Hepatocyte (in vitro differentiated cells): ENCODE measurements around the gene DIPK1A.

ENCODE experiments used
- EZH2 ChIP-seq: fragments of 200-600 bp; sonication (generic); IDR thresholded peaks from 2 replicates; pipeline ENCODE4 v1.6.1; 2016; ENCODE audit warnings: antibody characterized with exemption, mild to moderate bottlenecking, borderline replicate concordance
- TF ChIP-seq, protein P1 (sequence below): fragments of 200-600 bp; sonication (generic); IDR thresholded peaks from 2 replicates; pipeline ENCODE4 v1.5.1; 2016; ENCODE audit warnings: antibody characterized with exemption, mild to moderate bottlenecking; ENCODE audit not compliant: poor library complexity

DNA sequence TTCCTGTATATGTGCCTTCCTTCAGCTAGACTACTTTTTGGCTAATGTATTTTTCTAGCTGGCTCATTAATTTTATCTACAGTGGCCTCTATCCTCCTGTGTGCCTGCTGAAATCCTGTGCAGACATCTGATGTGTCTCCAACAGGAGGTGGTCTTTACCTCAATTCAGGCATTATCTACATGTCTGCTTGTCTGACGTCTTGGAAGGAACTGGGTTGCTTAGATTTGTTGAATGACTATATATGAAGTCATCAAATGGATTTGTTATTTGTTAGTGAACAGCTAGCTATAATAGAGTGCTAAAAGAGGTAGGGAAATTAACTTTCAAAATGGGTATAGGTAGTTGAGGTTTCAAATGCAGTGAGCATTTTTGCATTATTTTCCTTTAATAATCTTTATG, 122.7 kb downstream of the DIPK1A start:
- TF ChIP-seq, protein P1, sequence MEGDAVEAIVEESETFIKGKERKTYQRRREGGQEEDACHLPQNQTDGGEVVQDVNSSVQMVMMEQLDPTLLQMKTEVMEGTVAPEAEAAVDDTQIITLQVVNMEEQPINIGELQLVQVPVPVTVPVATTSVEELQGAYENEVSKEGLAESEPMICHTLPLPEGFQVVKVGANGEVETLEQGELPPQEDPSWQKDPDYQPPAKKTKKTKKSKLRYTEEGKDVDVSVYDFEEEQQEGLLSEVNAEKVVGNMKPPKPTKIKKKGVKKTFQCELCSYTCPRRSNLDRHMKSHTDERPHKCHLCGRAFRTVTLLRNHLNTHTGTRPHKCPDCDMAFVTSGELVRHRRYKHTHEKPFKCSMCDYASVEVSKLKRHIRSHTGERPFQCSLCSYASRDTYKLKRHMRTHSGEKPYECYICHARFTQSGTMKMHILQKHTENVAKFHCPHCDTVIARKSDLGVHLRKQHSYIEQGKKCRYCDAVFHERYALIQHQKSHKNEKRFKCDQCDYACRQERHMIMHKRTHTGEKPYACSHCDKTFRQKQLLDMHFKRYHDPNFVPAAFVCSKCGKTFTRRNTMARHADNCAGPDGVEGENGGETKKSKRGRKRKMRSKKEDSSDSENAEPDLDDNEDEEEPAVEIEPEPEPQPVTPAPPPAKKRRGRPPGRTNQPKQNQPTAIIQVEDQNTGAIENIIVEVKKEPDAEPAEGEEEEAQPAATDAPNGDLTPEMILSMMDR: no peak
- no peak for TF ChIP-seq EZH2
